Hematopoietic multipotent progenitor cell treated with erythropoietin and hydrocortisone succinate and interleukin-3 and kit ligand, for 4 days (in vitro differentiated cells): ENCODE data around the gene NACC2.
A peak's percentile ranks its signal among the peaks of the same experiment; 100 is the strongest.
"Not testable (repeated sequence)": the region's sequence is repeated elsewhere in the genome, so short reads cannot be mapped to it uniquely, and the experiment has no call there.

Source experiments
- DNase-seq: peaks from one replicate; pipeline ENCODE4 v3.0.0-alpha.2; 2015

NACC2 gene

GRCh38 chr9:136109351-136110081 is 14.4 kb upstream of the NACC2 start:
- DNase-seq: peak; percentile 97

DNA sequence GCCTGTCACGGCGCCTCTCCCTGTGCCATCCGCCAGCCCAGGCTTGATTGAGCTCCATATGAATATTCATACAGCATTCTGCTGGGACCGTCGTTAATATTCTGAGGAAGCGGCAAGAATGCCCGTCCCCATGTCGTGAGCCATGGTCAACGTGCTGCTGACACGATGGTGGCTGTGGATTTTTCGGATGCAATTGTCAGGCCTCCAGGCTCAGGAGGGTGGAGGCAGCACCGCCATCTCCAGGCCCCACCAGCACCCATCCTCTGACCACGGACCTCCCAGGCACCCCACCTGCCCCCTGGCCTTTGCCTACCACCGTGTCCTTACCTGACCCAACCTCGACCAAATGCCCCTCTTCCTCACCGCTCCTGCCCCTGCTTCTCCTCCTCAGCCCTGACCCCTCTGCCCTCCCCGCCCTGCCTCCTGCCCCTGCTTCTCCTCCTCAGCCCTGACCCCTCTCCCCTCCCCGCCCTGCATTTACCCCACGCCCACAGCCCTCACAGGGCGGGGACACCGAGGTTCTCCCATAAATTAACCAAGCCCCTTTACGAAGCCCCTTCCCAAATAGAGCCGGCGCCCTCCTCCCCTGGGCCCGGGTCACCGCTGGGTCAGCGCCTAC is 13.7 kb upstream of the NACC2 start:
- DNase-seq: no peak

DNA sequence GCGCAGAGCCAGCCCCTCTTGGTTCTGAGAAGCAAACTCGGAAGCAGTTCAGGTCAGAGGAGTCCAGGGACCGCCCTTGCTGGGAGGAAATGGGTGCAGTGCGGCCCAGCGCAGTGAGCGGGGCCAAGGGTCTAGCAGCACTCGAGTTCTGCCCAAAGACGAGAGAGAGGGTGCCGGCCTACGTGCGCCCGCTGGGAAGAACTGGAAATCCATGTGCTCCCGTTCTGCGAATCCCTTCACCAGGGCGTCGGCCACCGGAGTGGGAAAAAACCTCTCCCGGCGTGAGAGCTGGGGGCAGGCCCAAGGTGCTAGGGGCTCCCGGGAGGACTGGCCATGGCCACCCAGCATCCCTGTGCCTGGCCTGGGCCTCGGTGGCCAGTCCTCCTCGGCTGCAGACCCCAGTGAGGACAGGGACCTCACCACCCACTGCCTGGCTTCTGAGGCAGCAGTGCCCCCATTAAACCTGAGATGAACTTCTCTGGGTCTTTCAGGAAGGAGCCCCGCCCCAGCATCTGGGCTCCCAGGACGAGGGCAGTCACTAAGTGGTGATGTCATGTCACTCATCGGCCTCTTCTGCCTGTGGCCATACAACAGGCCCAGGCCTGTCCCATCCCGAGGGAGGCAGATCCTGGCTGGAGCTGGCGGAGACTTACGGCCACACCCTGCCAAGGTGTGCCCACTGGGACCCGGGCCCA is 13.0 kb upstream of the NACC2 start:
- peak; percentile 54 for DNase-seq

GRCh38 chr9:136107155-136107952 is 12.3 kb upstream of the NACC2 start:
- peak; percentile 97 for DNase-seq

GRCh38 chr9:136105398-136106135 is 10.5 kb upstream of the NACC2 start:
- DNase-seq: no peak

GRCh38 chr9:136104916-136105315 is 9.8 kb upstream of the NACC2 start:
- DNase-seq: peak; percentile 79

DNA sequence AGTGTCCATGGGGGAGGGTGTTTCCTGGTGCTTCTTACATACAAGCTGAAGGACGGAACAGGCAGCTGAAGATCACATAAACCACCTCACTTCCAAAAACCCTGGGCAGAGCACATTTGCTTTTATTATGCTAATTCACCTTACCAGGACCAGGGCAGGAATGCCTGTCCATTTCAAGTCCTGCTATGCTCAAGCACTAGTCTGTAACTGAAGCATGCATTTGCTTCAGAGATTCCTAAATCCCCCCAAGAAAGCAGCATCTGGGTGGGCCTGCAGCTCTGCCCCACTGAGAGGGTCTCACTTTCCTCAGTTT is 9.4 kb upstream of the NACC2 start:
- DNase-seq: no peak

- DNase-seq: no peak
These were observed 8.8 kb upstream of the NACC2 start for GRCh38 chr9:136103651-136104487.

DNA sequence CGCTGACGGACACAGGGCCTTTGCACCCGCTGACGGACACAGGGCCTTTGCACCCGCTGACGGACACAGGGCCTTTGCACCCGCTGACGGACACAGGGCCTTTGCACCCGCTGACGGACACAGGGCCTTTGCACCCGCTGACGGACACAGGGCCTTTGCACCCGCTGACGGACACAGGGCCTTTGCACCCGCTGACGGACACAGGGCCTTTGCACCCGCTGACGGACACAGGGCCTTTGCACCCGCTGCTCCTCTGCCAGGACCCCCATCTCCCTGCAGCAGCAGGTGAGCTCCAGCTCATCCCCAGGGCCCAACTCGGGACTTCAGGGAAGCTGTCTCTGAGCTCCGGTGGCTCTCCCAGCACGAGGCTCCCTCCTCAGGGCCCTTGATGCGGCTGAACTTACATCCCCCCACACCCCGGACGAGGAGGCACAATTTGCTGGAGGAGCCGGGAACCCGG is 6.6 kb upstream of the NACC2 start:
- not testable (repeated sequence) for DNase-seq

GRCh38 chr9:136100700-136101614 is 5.9 kb upstream of the NACC2 start:
- no peak for DNase-seq

DNA sequence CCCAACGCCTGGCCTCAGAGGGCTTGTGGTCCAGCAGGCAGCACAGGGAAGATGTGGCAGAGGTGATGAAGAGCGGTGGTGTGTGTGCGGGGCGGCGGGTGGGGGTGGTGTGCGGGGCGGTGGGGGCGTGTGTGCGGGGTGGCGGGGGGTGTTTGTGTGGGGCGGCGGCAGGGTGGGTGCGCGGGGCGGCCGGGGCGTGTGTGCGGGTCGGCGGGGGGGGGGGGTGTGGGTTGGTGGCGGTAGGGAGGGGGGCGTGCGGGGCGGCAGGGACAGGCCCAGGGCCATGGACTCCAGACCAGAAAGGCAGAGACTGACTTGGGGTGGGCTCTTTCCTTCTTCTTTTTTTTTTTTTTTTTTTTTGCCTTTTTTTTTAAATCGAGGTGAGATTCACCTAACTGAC is 4.5 kb upstream of the NACC2 start:
- DNase-seq: no peak

- DNase-seq: peak; percentile 60
These were observed 3.8 kb upstream of the NACC2 start for GRCh38 chr9:136098844-136099243.

GRCh38 chr9:136098210-136098609 is 3.1 kb upstream of the NACC2 start:
- DNase-seq: no peak

DNA sequence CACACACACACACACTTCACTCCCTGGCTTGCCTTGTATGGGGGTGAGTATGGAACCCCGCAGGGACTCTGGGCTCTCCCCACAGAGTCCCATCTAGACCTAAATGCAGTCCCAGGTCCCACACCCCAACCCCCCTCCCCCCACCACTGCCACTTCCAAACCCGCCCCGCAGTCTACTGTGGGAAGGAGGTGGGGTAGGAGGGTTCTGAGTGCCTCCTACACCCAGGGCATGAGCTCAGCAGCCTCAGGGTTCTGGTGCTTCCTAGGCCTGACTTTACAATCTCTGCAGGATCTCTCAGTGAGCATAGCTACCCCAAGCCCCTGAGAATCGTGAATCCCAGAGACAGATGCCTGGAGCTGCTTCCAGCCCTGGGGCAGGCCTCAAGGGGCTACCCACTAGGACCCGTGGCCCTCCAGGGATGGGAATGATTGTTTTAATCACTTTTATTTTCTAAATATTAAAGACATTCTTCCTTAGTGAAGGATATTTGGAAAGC is 1.5 kb upstream of the NACC2 start:
- DNase-seq: no peak

GRCh38 chr9:136093995-136094881 is 851 bp downstream of the NACC2 start:
- DNase-seq: peak; percentile 80

DNA sequence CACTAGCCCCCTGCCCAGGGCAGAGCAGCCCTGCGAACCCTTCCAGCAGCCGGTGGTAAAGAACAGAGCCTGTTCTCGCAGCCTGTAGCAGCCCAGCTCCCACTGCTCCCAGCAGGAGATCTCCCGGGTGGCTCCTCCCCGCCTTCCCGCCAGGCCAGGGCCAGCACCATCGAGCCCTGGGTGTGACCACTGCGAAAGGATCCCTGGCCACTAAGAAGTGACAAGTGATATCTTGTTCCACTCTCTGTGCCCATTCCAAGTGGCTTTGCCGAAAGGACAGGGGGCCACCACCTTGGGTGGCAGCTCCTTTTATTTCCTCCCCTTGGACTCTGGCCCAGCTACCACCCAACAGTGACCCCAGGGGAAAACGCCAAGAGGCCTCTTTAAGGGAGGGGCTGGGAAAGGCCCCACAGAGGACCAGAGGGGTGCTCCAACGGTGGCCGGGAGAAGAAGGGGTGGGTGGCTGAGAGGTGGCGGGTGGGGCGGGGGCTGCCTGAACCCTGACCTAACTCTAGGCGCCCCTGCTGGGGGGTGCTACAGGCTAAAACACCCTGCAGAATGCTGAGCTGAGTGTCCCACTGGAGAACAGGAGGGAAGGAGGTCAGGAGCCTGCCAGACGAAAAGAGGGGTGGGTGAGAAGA is 1.6 kb downstream of the NACC2 start:
- no peak for DNase-seq

- DNase-seq: no peak
These were observed 2.3 kb downstream of the NACC2 start for GRCh38 chr9:136092741-136093140.

- DNase-seq: no peak
These were observed 2.8 kb downstream of the NACC2 start for GRCh38 chr9:136092353-136092650.
